Esophagus squamous epithelium (tissue), 4 donors: ENCODE measurements around the gene PCBP1.

Source experiments
- POLR2A ChIP-seq, 4 donors: fragments of 450-650 bp; IDR thresholded peaks; one replicate each; pipeline ENCODE4 v1.6.1; 2017; ENCODE audit warnings: antibody characterized with exemption in 4 of 4, mild to moderate bottlenecking in 4 of 4, moderate library complexity in 3 of 4
- TF ChIP-seq, protein P1 (sequence below), 6 experiments: fragments of 450-650 bp in 4 of 6; fragments of 200-600 bp in 2 of 6; sonication (generic) in 2 of 6; IDR thresholded peaks; one replicate each; pipeline ENCODE4 v1.5.1; 2016 to 2019; ENCODE audit warnings: antibody characterized with exemption in 6 of 6, mild to moderate bottlenecking in 4 of 6, moderate library complexity in 4 of 6

DNA sequence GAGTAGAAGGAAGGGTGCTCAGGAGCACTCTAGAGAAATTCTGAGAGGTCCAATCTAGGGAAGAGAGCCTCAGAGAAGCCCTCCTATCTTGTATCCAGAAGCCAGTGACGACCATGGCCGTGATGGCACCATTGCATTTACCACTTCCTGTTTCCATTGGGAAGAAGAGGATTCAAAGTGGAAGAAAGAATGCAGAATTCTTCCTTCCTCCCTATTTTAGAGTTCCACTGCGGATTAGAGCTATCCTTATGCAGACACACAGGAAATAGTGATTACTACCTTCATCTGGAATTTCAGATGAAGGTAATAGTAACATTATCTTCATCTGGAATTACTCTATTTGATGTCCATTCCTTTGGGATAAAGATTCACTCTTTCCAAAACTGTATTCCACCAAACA lies 45.6 kb upstream of the PCBP1 start:
- TF ChIP-seq, protein P1, sequence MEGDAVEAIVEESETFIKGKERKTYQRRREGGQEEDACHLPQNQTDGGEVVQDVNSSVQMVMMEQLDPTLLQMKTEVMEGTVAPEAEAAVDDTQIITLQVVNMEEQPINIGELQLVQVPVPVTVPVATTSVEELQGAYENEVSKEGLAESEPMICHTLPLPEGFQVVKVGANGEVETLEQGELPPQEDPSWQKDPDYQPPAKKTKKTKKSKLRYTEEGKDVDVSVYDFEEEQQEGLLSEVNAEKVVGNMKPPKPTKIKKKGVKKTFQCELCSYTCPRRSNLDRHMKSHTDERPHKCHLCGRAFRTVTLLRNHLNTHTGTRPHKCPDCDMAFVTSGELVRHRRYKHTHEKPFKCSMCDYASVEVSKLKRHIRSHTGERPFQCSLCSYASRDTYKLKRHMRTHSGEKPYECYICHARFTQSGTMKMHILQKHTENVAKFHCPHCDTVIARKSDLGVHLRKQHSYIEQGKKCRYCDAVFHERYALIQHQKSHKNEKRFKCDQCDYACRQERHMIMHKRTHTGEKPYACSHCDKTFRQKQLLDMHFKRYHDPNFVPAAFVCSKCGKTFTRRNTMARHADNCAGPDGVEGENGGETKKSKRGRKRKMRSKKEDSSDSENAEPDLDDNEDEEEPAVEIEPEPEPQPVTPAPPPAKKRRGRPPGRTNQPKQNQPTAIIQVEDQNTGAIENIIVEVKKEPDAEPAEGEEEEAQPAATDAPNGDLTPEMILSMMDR (IDR thresholded peaks at IDR 0.05), result no peak
- no peak for TF ChIP-seq POLR2A (IDR thresholded peaks at IDR 0.05)
